Islet of Langerhans (tissue), 1 donor: Measurements from ENCODE around the gene TNNT2.

Source experiments
- FAIRE-seq: peaks from one replicate; lab custom pipeline; 2011; peaks lifted over from hg19 to GRCh38; lab: Jason Lieb, UNC

Gene TNNT2

GRCh38 chr1:201401700-201402099 is 24.2 kb upstream of the TNNT2 start:
- no peak for FAIRE-seq

DNA sequence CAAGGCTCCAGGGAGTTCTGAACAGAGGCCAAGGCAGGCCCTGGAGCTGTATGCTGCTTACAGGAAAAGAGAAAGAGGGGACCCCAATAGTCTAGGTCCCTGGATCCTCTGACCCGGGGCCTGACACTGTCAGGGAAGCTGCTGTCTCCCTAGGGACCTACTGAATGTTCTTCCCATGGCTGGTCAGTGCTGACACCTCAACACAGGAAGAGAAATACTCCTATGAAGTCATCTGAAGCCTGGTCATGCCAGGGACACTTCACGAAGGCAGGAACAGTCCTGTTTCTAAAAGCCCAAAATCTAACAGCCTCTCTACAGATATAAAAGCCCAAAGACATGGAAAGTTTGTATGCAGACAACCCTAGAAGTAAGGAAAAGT is 23.4 kb upstream of the TNNT2 start:
- FAIRE-seq = no peak

DNA sequence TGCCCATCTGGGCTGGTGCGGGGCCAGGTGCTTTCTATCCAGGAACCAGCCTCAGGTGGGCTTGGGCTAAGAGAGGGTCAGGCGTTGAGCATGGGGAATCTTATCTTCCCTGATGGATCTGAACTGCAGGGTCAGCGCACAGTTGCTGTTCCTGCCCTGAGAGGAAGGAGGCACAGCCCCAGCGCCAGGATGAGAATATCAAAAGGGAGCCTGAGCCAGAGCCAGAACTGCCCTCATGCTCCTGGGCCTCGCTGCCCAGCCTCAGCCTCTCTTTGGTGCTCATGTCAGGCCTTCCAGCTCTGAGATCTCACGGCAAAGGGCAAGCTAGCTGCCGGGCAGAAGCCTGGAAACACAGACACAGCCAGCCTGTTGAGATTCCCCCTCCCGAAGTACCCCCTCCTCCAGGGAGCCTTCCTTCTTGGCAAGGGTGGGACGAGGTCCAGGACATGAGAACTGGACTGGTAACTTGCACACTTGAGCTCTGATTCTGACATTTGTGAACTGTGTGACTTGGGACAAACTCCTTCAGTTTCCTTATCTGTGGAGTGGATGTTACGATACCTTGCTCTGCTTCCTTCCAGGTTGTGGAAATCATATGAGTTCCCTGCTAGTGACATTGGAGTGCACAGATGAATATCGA is 22.9 kb upstream of the TNNT2 start:
- no peak for FAIRE-seq

GRCh38 chr1:201399352-201400126 is 22.1 kb upstream of the TNNT2 start:
- no peak for FAIRE-seq

GRCh38 chr1:201399018-201399351 is 21.5 kb upstream of the TNNT2 start, which contains the start of gene LAD1:
TSS of gene LAD1 (minus strand) at chr1:201399324. CDS start at chr1:201399306, 18 bp downstream.
- FAIRE-seq = no peak

DNA sequence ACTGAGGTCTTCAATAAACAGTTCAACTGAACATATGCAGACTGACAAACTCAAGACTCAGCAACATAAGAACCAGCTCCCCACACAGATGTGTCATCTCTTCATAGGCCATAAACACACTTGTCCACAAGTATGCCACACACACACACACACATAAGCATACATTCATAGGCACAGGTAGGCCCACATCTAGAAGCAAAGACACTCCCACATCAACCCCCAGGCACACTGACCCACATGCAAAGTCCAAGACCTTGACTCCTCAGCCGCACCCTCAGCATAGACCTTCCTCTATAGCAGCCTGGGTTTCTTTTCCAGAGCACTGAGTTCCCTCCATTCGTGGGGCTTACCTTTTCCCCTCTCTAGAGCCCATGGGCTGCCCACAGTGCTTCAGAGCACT is 20.2 kb upstream of the TNNT2 start:
- FAIRE-seq = no peak

DNA sequence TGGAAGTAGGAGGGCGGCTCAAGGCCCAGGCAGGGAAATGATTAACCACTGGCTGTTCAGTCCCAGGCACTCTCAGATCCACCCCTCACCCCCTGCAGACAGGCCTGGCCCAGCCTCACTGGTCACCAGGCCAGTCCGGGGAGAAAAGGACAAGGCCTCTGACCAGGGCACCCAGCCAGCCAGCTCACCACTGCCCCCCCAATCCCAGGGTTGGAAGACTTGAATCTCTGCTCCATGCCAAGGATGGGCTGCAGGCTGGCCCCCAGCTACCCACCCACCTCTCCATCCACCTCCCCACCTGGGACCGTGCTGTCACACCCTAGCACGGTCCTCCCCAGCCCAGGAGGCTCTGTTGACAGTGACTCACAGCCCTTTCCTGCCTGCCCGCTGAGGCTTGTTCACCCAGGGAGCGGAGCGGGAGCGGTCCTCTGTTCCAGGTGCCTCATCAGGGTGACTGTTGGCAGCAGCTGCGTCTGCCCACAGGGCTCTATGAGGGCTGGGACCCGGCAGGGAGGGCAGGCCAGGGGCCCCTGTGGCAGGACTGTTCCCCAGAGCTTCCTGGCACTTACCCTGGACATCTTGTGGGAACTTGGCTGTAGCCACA is 19.5 kb upstream of the TNNT2 start:
- no peak for FAIRE-seq

DNA sequence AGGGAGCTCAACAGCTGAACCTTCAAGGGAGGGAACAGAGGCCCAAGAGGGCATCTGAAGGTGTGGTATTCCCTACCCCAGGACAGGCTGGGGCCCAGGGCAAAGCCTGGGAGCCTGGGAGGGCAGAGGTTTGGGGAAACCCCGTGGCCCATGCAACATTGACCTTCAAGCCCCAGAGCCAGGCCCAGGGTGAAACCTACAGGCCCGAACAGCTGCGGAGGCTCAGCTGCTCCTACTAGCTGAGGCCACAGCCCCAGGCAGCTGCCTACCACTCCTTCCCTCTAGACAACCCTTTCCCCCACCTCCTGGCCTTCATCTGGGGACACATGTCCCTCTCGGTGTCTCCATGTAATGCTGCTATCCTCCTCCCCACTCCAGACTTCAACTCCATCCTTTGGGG is 18.5 kb upstream of the TNNT2 start:
- FAIRE-seq = no peak

GRCh38 chr1:201394591-201394990 is 17.1 kb upstream of the TNNT2 start:
- no peak for FAIRE-seq

DNA sequence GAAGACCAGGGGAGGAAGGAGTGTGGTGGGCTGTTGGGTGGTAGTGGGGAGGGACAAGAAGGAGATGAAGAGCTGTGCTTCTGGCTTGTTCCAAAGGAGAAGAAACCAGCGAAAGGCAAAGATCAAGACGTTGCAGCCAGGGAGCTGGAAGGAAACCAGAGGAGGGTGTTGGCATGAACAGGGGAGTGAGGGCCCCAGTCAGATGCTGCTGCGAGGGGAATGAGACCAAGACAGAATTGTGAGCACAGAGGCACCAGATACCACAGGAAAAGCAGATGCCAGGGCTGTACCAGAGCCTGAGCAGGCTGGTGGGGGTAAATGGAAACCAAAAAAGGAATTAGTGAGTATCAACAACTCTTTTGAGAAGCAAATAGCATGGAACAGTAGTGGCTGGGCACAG is 15.6 kb upstream of the TNNT2 start:
- FAIRE-seq = no peak

DNA sequence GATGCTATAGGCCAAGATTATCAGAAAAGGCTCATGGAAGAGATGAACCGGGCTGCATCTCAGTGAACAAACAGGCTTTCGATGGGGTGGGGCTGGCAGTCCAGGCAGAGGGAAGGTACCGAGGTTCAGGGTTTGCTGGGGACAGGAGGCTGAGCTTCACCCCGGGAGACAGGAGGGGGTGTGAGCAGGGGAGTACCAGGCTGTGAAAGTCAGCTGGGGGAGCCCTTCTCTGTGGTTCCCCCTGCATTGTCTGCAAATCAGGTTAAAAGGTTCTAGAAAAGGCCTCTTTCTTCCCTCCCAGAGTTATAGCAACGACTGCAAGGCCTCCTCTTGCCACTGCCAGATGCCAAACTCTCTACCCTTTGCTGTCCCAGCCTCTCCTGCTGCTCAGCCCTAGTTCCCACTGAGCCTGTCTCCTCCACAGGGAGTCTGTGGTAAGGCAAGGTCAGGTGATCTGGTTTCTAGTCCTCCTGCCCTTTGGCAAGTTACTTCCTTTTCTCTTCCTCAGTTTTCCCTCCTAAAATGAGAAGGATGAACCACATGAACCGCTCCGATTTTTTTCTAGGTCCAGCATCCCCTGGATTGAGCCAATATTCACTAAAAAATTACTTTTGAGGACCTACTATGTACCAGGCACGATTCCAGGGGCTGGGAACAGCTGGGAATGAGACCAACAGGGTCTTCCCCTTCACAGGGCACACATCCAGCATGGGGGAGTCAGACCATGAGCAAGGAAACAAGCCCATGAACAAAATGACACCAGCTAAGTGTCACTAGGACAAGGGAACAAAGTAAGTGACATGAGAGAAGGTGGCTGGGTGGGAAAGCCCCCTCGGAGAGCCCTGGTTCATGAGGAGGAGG is 14.4 kb upstream of the TNNT2 start:
- no peak for FAIRE-seq

DNA sequence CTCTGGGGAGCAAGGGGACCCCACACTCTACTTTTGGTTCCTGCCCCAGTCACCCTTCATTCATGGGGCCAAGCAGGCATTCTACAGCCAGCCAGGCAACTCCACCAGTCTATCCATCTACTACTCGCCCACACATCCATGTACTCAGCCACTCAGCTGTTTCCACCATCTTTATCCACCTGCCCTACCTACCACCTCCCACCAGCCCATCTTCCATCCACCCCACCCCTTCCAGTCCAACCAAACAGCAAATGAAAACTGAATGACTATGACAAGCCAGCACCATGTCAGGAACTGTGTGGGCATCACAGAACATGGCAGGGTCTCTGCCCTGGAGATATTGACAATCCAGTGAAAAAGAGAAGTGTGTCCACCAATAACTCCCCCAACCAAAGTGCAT is 13.7 kb upstream of the TNNT2 start:
- FAIRE-seq = no peak

- no peak for FAIRE-seq
Observed at GRCh38 chr1:201389051-201389450, 11.6 kb upstream of the TNNT2 start.

- FAIRE-seq = no peak
Observed at GRCh38 chr1:201386208-201386607, 8.7 kb upstream of the TNNT2 start.

DNA sequence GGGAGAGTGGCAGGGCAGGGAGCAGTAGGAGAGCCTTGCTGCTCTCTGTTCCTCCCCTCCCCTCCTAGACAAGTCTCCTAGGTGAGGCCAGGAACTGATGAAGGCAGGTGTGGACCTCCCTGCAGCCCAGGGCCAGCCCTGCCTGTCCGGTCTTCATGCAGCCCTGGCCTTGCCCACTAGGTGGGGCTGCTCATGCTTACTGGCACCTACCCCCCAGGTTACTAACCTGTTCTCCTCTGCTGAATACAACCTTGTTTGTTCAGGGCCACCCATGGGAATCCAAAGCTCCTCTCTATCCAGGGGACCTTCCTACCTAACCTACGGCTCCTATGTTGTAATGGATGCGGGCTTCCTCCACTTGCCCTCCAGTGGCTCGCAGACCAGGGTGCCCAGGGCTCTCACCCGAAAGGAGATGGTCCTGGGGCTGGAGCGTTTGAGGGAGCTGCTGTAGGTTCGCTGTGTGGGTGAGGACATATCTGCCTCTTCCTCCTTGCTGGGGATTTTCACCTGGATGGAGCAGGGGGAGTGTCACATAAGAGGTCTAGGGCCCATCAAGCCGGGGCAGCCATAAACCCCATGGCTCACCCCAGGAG is 7.9 kb upstream of the TNNT2 start:
- FAIRE-seq = no peak

- no peak for FAIRE-seq
Observed at GRCh38 chr1:201384406-201384782, 6.9 kb upstream of the TNNT2 start.

GRCh38 chr1:201383647-201384405 is 6.3 kb upstream of the TNNT2 start:
- FAIRE-seq = no peak

DNA sequence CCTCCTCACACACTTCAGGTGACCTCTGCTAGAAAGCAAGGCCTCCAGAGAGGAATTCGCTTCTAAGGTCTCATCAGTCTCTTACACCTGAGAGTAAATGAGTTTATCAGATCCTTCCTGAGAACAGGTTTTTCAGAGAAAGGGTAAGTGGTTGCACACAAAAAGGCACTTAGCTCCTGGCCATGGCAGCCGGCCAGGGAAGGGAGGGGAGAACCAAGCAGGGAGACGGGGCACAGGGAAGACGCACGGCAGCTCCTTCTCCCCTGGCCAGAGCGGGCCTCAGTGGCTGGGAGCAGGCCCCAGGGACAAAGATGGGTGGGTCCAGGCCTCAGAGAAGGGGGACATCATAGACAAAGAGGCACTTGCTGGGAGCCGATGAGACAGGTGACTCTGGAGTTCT is 3.6 kb upstream of the TNNT2 start:
- FAIRE-seq = no peak

GRCh38 chr1:201379733-201380242 is 2.3 kb upstream of the TNNT2 start:
- no peak for FAIRE-seq

DNA sequence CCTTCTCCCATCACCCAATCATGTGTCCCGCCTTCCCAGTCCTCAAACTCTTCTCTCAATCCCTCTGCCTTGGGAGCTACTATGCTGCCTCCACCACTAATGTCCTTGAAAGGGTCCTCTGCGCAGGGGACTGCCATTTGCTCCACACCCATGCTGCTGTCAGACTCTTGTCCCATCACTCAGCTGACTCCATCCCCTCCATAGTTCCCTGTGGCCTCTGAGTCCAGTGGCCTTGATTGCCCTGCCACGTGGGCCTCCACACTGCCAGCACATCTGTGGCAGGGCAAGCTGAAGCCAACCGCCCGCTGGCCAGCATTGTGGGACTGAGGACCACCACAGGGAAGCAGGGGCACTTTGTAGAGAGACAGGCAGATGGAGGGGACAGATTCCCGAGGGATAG is 1.3 kb upstream of the TNNT2 start:
- FAIRE-seq = no peak
